HUDEP-2 (cell line): ENCODE results near the gene AQP1.

ENCODE experiments used
- DNase-seq, 76 experiments: peaks; one replicate each; lab custom pipeline; 2025; ENCODE audit not compliant: unreplicated experiment in 76 of 76; lab: John Stamatoyannopoulos, UW

The AQP1 gene

DNA sequence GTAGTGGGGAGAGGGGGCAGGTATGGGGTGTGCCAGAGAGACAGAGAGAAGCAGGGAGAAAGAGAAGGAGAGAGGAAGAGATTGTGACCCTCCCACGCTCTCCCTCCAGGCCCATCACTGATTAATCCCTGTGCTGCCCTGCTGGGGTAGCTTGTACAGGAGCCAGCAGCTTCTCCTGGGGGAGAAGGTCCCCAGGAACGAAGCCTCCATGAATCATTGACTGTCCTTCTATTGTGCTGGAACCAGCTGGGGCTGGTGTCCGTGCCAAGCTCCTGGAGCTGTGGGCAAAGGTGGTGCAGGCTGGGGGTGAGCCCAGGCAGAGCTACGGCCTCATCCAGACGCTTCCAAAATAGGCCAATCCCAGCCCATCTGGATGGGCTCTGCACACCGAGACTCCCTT lies 20.9 kb downstream of the AQP1 start:
- no peak for DNase-seq

DNA sequence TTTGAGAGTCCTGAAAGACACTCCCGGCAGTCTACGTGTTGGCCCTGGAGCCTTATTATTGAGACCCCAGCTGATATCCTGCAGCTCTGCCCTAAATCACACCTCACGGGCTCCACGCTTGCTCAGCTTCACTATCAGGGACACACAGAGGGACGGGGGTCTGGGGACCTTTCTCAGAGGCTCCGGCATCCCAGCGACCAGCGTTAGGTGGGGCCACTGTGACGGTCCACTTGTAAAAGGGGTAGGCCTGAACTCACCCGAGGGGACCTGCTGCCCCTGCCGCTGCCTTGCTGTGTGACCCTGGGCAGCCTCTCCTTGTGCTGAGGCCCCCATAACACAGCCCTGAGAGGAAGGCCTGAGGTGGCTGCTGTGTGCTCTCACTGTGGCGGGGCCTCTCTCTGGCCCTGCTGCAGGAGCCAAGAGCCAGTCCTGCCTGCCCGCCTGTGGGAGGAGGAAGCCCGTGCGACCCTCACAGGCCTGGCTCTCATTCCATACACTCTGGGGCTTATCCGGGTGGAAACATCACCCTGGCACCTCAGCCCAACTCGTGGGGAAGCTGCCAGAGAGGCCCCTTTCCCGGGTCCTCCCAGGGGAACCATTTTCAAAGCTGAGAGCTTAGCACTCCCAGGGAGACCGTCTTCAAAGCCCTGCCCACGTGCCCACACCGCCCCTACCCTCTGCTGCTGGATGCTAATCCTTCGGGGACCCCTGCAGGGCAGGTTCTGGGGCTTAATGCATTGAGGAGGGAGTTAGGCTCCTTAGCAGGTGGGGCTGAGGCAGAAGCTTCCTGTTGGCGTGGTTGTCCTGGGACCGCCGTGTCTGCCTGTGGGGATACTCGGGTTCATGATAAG lies 21.7 kb downstream of the AQP1 start:
- no peak for DNase-seq

- DNase-seq: no peak
Observed at GRCh38 chr7:30934225-30934624, 22.6 kb downstream of the AQP1 start.

GRCh38 chr7:30934732-30935568 lies 23.3 kb downstream of the AQP1 start:
- no peak for DNase-seq

- no peak for DNase-seq
Observed at GRCh38 chr7:30935569-30935877, 23.9 kb downstream of the AQP1 start.

GRCh38 chr7:30936650-30937245 lies 25.1 kb downstream of the AQP1 start:
- DNase-seq: no peak

DNA sequence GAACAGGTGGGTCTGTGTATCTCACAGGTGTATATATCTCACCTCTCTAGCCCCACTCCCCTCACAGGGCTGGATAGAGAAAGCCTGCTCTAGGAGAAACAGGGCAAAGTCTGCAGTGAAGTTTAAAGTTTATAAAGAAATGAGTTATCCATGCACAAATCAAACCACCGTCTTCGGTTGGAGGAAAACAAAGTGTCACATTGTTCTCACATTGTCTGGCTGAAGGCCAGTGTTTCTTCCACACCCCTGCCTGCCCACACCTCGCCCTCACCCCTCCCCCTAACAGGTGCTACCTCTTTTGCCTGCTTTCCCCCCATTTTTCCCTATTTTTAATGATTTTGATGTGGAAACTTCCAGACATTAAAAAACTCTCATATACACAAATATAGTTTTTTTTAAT lies 25.8 kb downstream of the AQP1 start:
- DNase-seq: no peak

GRCh38 chr7:30938435-30939316 lies 27.0 kb downstream of the AQP1 start:
- DNase-seq: peak in 66 of 76 experiments; percentile 5 to 81 (median 54)

DNA sequence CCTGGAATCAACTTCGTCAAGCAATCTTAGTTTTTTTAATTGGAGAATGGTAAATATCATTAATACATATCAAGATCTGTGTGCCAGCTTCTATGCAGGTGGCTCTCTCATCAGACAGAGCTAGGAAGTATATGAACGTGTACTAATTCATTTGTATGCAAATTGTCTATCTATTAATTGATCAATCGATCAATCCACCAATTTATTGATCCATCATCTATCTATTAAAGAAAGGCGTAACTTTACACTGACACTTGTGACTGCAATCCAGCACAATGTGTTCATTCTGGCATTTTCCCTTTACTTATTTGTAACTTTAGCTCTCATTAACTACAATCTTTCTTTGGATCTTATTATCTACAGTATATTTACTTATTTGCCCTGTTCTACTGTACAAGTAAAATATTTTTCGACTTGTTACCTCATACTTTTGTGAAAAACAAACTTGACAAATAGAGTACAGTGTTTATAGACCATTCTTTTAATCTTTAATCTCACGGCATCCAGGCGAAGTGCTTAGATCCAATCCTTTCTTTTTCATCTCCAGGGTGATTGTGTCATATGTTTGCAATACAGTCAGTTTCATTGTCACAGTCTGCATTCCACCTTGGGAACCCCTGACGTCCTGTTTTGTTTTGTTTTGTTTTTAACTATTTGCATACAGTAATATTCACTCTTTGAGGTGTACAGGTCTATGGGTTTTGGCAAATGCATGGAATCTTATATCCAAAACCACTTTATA lies 30.1 kb downstream of the AQP1 start:
- no peak for DNase-seq

GRCh38 chr7:30950197-30950596 lies 38.5 kb downstream of the AQP1 start:
- no peak for DNase-seq

GRCh38 chr7:30954914-30955313 lies 43.3 kb downstream of the AQP1 start:
- no peak for DNase-seq

DNA sequence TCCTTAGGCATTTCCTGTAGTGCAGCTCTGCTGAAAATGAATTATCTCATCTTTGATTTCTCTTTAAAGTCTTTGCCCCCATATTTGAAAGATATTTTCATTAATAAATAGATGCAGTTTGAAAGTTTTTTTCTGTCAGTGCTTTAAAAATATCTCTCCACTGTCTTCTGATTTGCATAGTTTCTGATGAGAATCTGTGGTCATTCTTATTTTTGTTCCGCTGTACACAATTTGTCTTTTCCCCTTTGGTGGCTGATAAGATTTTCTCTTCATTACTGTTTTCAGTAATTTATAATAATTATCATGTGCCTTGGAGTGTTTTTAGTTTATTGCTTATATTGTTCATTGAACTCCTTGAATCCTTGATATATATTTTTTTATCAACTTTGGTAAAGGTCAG lies 45.1 kb downstream of the AQP1 start:
- DNase-seq: no peak

- no peak for DNase-seq
Observed at GRCh38 chr7:30963842-30964241, 52.2 kb downstream of the AQP1 start, which contains the start of gene GHRHR. GHRHR (plus strand) TSS chr7:30963953; CDS start chr7:30964069, 116 bp downstream.

- no peak for DNase-seq
Observed at GRCh38 chr7:30965372-30965771, 53.7 kb downstream of the AQP1 start.

GRCh38 chr7:30965883-30966282 lies 54.2 kb downstream of the AQP1 start:
- no peak for DNase-seq

GRCh38 chr7:30968294-30968693 lies 56.6 kb downstream of the AQP1 start:
- DNase-seq: no peak

DNA sequence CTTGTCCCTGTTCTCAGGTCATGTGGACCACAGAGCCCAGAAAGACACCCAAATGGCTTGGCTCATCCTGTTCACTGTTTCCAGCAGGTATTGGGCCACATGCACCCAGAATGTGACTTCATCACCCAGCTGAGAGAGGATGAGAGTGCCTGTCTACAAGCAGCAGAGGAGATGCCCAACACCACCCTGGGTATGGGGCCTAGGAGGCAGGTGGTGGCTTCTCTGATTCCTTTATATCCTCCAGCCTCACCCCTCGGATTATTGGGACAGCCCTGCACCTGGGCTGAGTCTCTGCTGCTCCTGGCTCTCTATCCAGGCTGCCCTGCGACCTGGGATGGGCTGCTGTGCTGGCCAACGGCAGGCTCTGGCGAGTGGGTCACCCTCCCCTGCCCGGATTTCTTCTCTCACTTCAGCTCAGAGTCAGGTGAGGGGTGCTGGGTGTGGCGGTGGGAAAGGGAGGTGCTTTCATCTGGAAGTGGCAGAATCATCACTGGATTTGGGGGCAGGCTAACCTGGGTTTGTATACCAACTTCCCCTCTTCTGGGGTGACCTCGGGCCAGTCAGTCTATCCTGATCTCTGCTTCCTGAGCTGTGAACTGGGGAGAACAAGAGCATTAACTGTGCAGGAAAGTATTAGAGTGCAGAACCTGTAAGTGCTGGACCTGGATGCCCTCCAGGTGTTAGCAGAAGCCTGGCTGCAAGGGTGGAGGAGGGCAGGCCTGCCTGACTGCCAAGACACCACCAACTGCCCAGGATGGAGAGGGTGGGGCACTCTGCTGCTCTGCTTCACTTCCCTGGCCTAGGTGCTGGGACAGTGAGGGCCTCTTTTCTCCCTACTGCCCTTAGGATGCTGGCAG lies 57.3 kb downstream of the AQP1 start:
- no peak for DNase-seq

GRCh38 chr7:30969604-30969970 lies 57.9 kb downstream of the AQP1 start:
- no peak for DNase-seq

GRCh38 chr7:30970074-30970473 lies 58.4 kb downstream of the AQP1 start:
- DNase-seq: no peak
